GM21825 (cell line): ENCODE results near the gene NYNRIN.

Experiments
- ATAC-seq: cut with Tn5 transposase; IDR thresholded peaks from one replicate; pipeline ENCODE4 v1.9.1; 2021; ENCODE audit warnings: mild to moderate bottlenecking, moderate library complexity; ENCODE audit not compliant: unreplicated experiment

NYNRIN gene

GRCh38 chr14:24390701-24391468, 7.9 kb upstream of the NYNRIN start:
- no peak for ATAC-seq

- no peak for ATAC-seq
Observed at GRCh38 chr14:24392325-24393091, 6.3 kb upstream of the NYNRIN start.

- ATAC-seq, result no peak
Observed at GRCh38 chr14:24394275-24394674, 4.5 kb upstream of the NYNRIN start.

- ATAC-seq, result no peak
Observed at GRCh38 chr14:24395609-24396582, 2.9 kb upstream of the NYNRIN start.

- ATAC-seq, result no peak
Observed at GRCh38 chr14:24397639-24398292, 1.0 kb upstream of the NYNRIN start.

- no peak for ATAC-seq
Observed at GRCh38 chr14:24398293-24398652, 530 bp upstream of the NYNRIN start.

- ATAC-seq, result no peak
Observed at GRCh38 chr14:24399447-24399822, 632 bp downstream of the NYNRIN start.

- no peak for ATAC-seq
Observed at GRCh38 chr14:24399999-24400718, 1.4 kb downstream of the NYNRIN start.

GRCh38 chr14:24401810-24402702, 3.3 kb downstream of the NYNRIN start:
- no peak for ATAC-seq

GRCh38 chr14:24403294-24403998, 4.6 kb downstream of the NYNRIN start:
- no peak for ATAC-seq

GRCh38 chr14:24404814-24405213, 6.0 kb downstream of the NYNRIN start:
- ATAC-seq, result no peak

- ATAC-seq, result no peak
Observed at GRCh38 chr14:24406416-24406815, 7.6 kb downstream of the NYNRIN start.

GRCh38 chr14:24407608-24408325, 9.0 kb downstream of the NYNRIN start:
- ATAC-seq, result no peak

- no peak for ATAC-seq
Observed at GRCh38 chr14:24408764-24409163, 10.0 kb downstream of the NYNRIN start.

- ATAC-seq, result no peak
Observed at GRCh38 chr14:24409192-24409591, 10.4 kb downstream of the NYNRIN start.

- no peak for ATAC-seq
Observed at GRCh38 chr14:24409956-24410355, 11.2 kb downstream of the NYNRIN start.

- ATAC-seq, result no peak
Observed at GRCh38 chr14:24411443-24412389, 12.9 kb downstream of the NYNRIN start.
